ENCODE data around the gene ZRANB3.
A peak's percentile ranks its signal among the peaks of the same experiment; 100 is the strongest.
"Not testable (repeated sequence)": the region's sequence is repeated elsewhere in the genome, so short reads cannot be mapped to it uniquely, and the experiment has no call there.

The ZRANB3 gene

GRCh38 chr2:135490376-135490775 lies 40.6 kb downstream of the ZRANB3 start:
- DNase-seq (ENCODE audit: low read depth): no peak

- no peak for DNase-seq (ENCODE audit: low read depth)
Measured at GRCh38 chr2:135485441-135485840, 45.6 kb downstream of the ZRANB3 start.

- no peak for DNase-seq (ENCODE audit: low read depth)
Measured at GRCh38 chr2:135475128-135475527, 55.9 kb downstream of the ZRANB3 start.

- DNase-seq (ENCODE audit: low read depth): peak; percentile 3
Measured at GRCh38 chr2:135473567-135473966, 57.5 kb downstream of the ZRANB3 start.

- no peak for DNase-seq (ENCODE audit: low read depth)
Measured at GRCh38 chr2:135471106-135471505, 59.9 kb downstream of the ZRANB3 start.

- no peak for DNase-seq (ENCODE audit: low read depth)
Measured at GRCh38 chr2:135457279-135457678, 73.7 kb downstream of the ZRANB3 start.

GRCh38 chr2:135456835-135457234 lies 74.2 kb downstream of the ZRANB3 start:
- DNase-seq (ENCODE audit: low read depth): no peak

GRCh38 chr2:135456431-135456830 lies 74.6 kb downstream of the ZRANB3 start:
- DNase-seq (ENCODE audit: low read depth): no peak

GRCh38 chr2:135454608-135455007 lies 76.4 kb downstream of the ZRANB3 start:
- DNase-seq (ENCODE audit: low read depth): no peak

GRCh38 chr2:135453027-135453426 lies 78.0 kb downstream of the ZRANB3 start:
- DNase-seq (ENCODE audit: low read depth): not testable (repeated sequence)

- no peak for DNase-seq (ENCODE audit: low read depth)
Measured at GRCh38 chr2:135451966-135452365, 79.1 kb downstream of the ZRANB3 start.

GRCh38 chr2:135443013-135443412 lies 88.0 kb downstream of the ZRANB3 start:
- DNase-seq (ENCODE audit: low read depth): not testable (repeated sequence)

- not testable (repeated sequence) for DNase-seq (ENCODE audit: low read depth)
Measured at GRCh38 chr2:135435155-135435554, 95.9 kb downstream of the ZRANB3 start.

- no peak for DNase-seq (ENCODE audit: low read depth)
Measured at GRCh38 chr2:135424849-135425248, 106.2 kb downstream of the ZRANB3 start.

GRCh38 chr2:135422898-135423297 lies 108.1 kb downstream of the ZRANB3 start:
- no peak for DNase-seq (ENCODE audit: low read depth)

GRCh38 chr2:135411646-135412045 lies 119.4 kb downstream of the ZRANB3 start:
- no peak for DNase-seq (ENCODE audit: low read depth)

GRCh38 chr2:135409436-135409835 lies 121.6 kb downstream of the ZRANB3 start:
- no peak for DNase-seq (ENCODE audit: low read depth)

GRCh38 chr2:135396259-135396658 lies 134.8 kb downstream of the ZRANB3 start:
- not testable (repeated sequence) for DNase-seq (ENCODE audit: low read depth)

- DNase-seq (ENCODE audit: low read depth): no peak
Measured at GRCh38 chr2:135386993-135387392, 144.0 kb downstream of the ZRANB3 start.

GRCh38 chr2:135378591-135378990 lies 152.4 kb downstream of the ZRANB3 start:
- no peak for DNase-seq (ENCODE audit: low read depth)

GRCh38 chr2:135373702-135374101 lies 157.3 kb downstream of the ZRANB3 start:
- no peak for DNase-seq (ENCODE audit: low read depth)

- no peak for DNase-seq (ENCODE audit: low read depth)
Measured at GRCh38 chr2:135349941-135350340, 181.1 kb downstream of the ZRANB3 start.

- not testable (repeated sequence) for DNase-seq (ENCODE audit: low read depth)
Measured at GRCh38 chr2:135348096-135348704, 182.8 kb downstream of the ZRANB3 start.

- DNase-seq (ENCODE audit: low read depth): no peak
Measured at GRCh38 chr2:135337071-135337470, 193.9 kb downstream of the ZRANB3 start.

All from HS-5 (cell line).